ENCODE results near the gene APAF1.

GRCh38 chr12:98696036-98696646 lies 51.1 kb downstream of the APAF1 start:
- no peak for TF ChIP-seq EZH2 (IDR thresholded peaks at IDR 0.05; ENCODE audit: borderline replicate concordance, insufficient read depth, low read depth, low read length, poor library complexity, severe bottlenecking)
- TF ChIP-seq CTCF (IDR thresholded peaks at IDR 0.05), result no peak
